Body of pancreas (tissue), 4 donors: ENCODE results near the gene BLM. TPM values are rescaled to one million over a fixed set of nuclear protein-coding genes. Genes with fewer than 3 reads are reported as not detected.
"Not testable (repeated sequence)": the region's sequence is repeated elsewhere in the genome, so short reads cannot be mapped to it uniquely, and the experiment has no call there.

Source experiments
- ATAC-seq: fragments of 150-250 bp; one replicate; pipeline ENCODE4 v1.9.1; 2016
- DNase-seq, 4 donors: peaks; one replicate each; pipeline ENCODE4 v3.0.0-alpha.2; 2019
- H3K27ac ChIP-seq, 4 donors: fragments of 200-600 bp; sonication (generic); 1 replicate in 3 of 4; 2 replicates in 1 of 4; pipeline versions ENCODE4 v1.5.1 to v1.6.1; 2016 to 2019; ENCODE audit warnings: mild to moderate bottlenecking in 1 of 4, mixed read lengths in 1 of 4, moderate library complexity in 1 of 4
- H3K27me3 ChIP-seq, 2 donors: fragments of 200-600 bp; sonication (generic); one replicate each; pipeline ENCODE4 v1.6.0; 2016; ENCODE audit warnings: mild to moderate bottlenecking in 1 of 2
- H3K36me3 ChIP-seq, 2 donors: fragments of 200-600 bp; sonication (generic); replicated peaks in 1 of 2; 2 replicates each; pipeline ENCODE4 v1.5.1; 2016; ENCODE audit warnings: low read depth in 2 of 2; ENCODE audit not compliant: insufficient read depth in 1 of 2
- H3K4me1 ChIP-seq: fragments of 200-600 bp; sonication (generic); one replicate; pipeline ENCODE4 v1.6.0; 2016
- H3K4me3 ChIP-seq, 2 donors: fragments of 200-600 bp; sonication (generic); 1 replicate in 1 of 2; 2 replicates in 1 of 2; pipeline ENCODE4 v1.5.1; 2016 to 2019
- H3K9me3 ChIP-seq, 3 donors: fragments of 200-600 bp; sonication (generic); 1 replicate in 2 of 3; 2 replicates in 1 of 3; pipeline ENCODE4 v1.5.1; 2016
- CTCF ChIP-seq, 7 experiments: fragments of 450-650 bp in 4 of 7; fragments of 200-600 bp in 3 of 7; sonication (generic) in 3 of 7; IDR thresholded peaks; one replicate each; pipeline ENCODE4 v1.5.1; 2016 to 2019; ENCODE audit warnings: antibody characterized with exemption in 7 of 7
- POLR2A ChIP-seq, 3 donors: fragments of 450-650 bp; IDR thresholded peaks; one replicate each; pipeline ENCODE4 v1.6.1; 2016; ENCODE audit warnings: antibody characterized with exemption in 3 of 3, mild to moderate bottlenecking in 2 of 3
- WGBS, 2 donors: methylation state at CpG; one replicate each; pipeline ENCODE4 v1.1.5; 2017; 5-methylcytosine and 5-hydroxymethylcytosine counted together
- intact Hi-C: fragments of 100-400 bp; cut with DNase I; formaldehyde crosslinking; loops from one replicate; pipeline ENCODE4 v1.15.1; 2023
- total RNA-seq, 2 donors: library from RNA; depleted of rRNA; stranded (reverse); fragments of >200 nt; gene quantifications; one replicate each; pipeline ENCODE4 v1.1.0, GENCODE V29; 2016

The BLM gene
- total RNA-seq, 2 donors from 2014 or later = 0.26 to 1.3 TPM

- H3K4me1 ChIP-seq = peaks cover 6% of the 10 kb centered on the region
- H3K27me3 ChIP-seq = no peaks in the 10 kb centered on the region
- TF ChIP-seq CTCF (IDR thresholded peaks at IDR 0.05) = no peak
- no peak for TF ChIP-seq POLR2A (IDR thresholded peaks at IDR 0.05)
- intact Hi-C loops = no loop called here
- H3K4me3 ChIP-seq = no peak overlapping the region
- no peaks in the 10 kb centered on the region for H3K36me3 ChIP-seq
- 42 to 50% methylated on average over 2 of the region's 2 CpGs for WGBS, 2 donors
- ATAC-seq (no peak), DNase-seq (no peak)
- H3K27ac ChIP-seq = no peak overlapping the region
- H3K9me3 ChIP-seq = no peaks in the 10 kb centered on the region
Observed at GRCh38 chr15:90720131-90720530, 3.0 kb downstream of the BLM start.

GRCh38 chr15:90729261-90729660 lies 12.1 kb downstream of the BLM start:
- intact Hi-C loops = no loop called here
- no peaks in the 10 kb centered on the region for H3K9me3 ChIP-seq
- H3K36me3 ChIP-seq = no peaks in the 10 kb centered on the region
- DNase-seq = no peak
- 92 to 95% methylated on average over 3 of the region's 3 CpGs for WGBS, 2 donors
- ATAC-seq = no peak
- TF ChIP-seq CTCF (IDR thresholded peaks at IDR 0.05) (no peak), POLR2A (IDR thresholded peaks at IDR 0.05) (no peak)
- H3K27ac ChIP-seq = no peak overlapping the region
- no peak overlapping the region for H3K4me3 ChIP-seq
- H3K4me1 ChIP-seq = no peaks in the 10 kb centered on the region
- no peaks in the 10 kb centered on the region for H3K27me3 ChIP-seq

- Histone ChIP-seq H3K27ac (no peak overlapping the region), H3K9me3 (no peaks in the 10 kb centered on the region), H3K4me1 (no peaks in the 10 kb centered on the region), H3K36me3 (no peaks in the 10 kb centered on the region), H3K27me3 (no peaks in the 10 kb centered on the region), H3K4me3 (no peak overlapping the region)
- TF ChIP-seq POLR2A (IDR thresholded peaks at IDR 0.05) = no peak
- 89 to 98% methylated on average over 6 of the region's 6 CpGs for WGBS, 2 donors
- intact Hi-C loops = no loop called here
- DNase-seq = no peak
- ATAC-seq = no peak
Observed at GRCh38 chr15:90730290-90730689, 13.1 kb downstream of the BLM start.

GRCh38 chr15:90735923-90736322 lies 18.8 kb downstream of the BLM start:
- intact Hi-C loops = no loop called here
- 63 to 74% methylated on average over 1 of the region's 1 CpG for WGBS, 2 donors
- no peak for ATAC-seq

GRCh38 chr15:90740545-90740944 lies 23.4 kb downstream of the BLM start:
- ATAC-seq, H3K27ac ChIP-seq, H3K9me3 ChIP-seq, H3K36me3 ChIP-seq, H3K4me1 ChIP-seq, H3K27me3 ChIP-seq, intact Hi-C loops, DNase-seq, H3K4me3 ChIP-seq: not testable (repeated sequence)
- 91 to 96% methylated on average over 3 of the region's 3 CpGs for WGBS, 2 donors

More at GRCh38 chr15:90735923-90736322, 18.8 kb downstream of the BLM start:
- DNase-seq = no peak
- Histone ChIP-seq H3K4me1 (no peaks in the 10 kb centered on the region), H3K36me3 (no peaks in the 10 kb centered on the region), H3K27ac (no peak overlapping the region), H3K27me3 (no peaks in the 10 kb centered on the region), H3K4me3 (no peak overlapping the region), H3K9me3 (no peaks in the 10 kb centered on the region)
- no peak for TF ChIP-seq POLR2A (IDR thresholded peaks at IDR 0.05)
- TF ChIP-seq CTCF (IDR thresholded peaks at IDR 0.05) = no peak

- DNase-seq = no peak
- WGBS, 2 donors = 73 to 74% methylated on average over 3 of the region's 3 CpGs
- Histone ChIP-seq H3K27me3 (no peaks in the 10 kb centered on the region), H3K36me3 (no peaks in the 10 kb centered on the region), H3K4me3 (no peak overlapping the region), H3K9me3 (no peaks in the 10 kb centered on the region), H3K4me1 (no peaks in the 10 kb centered on the region), H3K27ac (no peak overlapping the region)
- intact Hi-C loops = no loop called here
- no peak for TF ChIP-seq CTCF (IDR thresholded peaks at IDR 0.05)
- no peak for ATAC-seq
Observed at GRCh38 chr15:90742087-90742486, 24.9 kb downstream of the BLM start.
